GM12878 (cell line): ENCODE data around the gene NR2F6. TPM values are rescaled to one million over a fixed set of nuclear protein-coding genes. Genes with fewer than 3 reads are reported as not detected.

Experiments
- ASH2L ChIP-seq: fragments of 300-600, 200-600 bp; sonication (generic); IDR thresholded peaks from 2 replicates; pipeline ENCODE4 v1.6.1; 2017; ENCODE audit warnings: low read depth, mild to moderate bottlenecking, borderline replicate concordance
- BACH1 ChIP-seq: fragments of 450-650 bp; IDR thresholded peaks from 2 replicates; pipeline ENCODE4 v1.6.1; 2017; ENCODE audit warnings: mild to moderate bottlenecking, borderline replicate concordance
- BCL11A ChIP-seq: IDR thresholded peaks from 2 replicates; pipeline ENCODE4 v1.6.1; 2011; ENCODE audit warnings: low read depth, low read length
- BHLHE40 ChIP-seq, 2 experiments: fragments of 450-650 bp in 1 of 2; IDR thresholded peaks; 2 replicates each; pipeline ENCODE4 v1.6.1; 2011 to 2017; ENCODE audit warnings: low read depth in 2 of 2, borderline replicate concordance in 1 of 2, improper control_type of control experiment in 1 of 2, low read length in 1 of 2, mild to moderate bottlenecking in 1 of 2
- BRCA1 ChIP-seq: IDR thresholded peaks from 2 replicates; pipeline ENCODE4 v1.6.1; 2011; ENCODE audit warnings: low read depth, low read length, improper control_type of control experiment
- CBX3 ChIP-seq: fragments of 200-600 bp; sonication (generic); IDR thresholded peaks from 2 replicates; pipeline ENCODE4 v1.6.1; 2016; ENCODE audit warnings: low read depth, borderline replicate concordance
- CHD1 ChIP-seq: IDR thresholded peaks from 2 replicates; pipeline ENCODE4 v1.6.1; 2012; ENCODE audit warnings: low read depth, low read length, improper control_type of control experiment
- FOS ChIP-seq: IDR thresholded peaks from 3 replicates; pipeline ENCODE4 v1.6.1; 2011; ENCODE audit warnings: borderline replicate concordance; ENCODE audit not compliant: insufficient read length; ENCODE audit errors: extremely low read depth
- HDGF ChIP-seq: fragments of 450-650 bp; IDR thresholded peaks from 2 replicates; pipeline ENCODE4 v1.6.1; 2016; ENCODE audit warnings: antibody characterized with exemption
- IRF4 ChIP-seq: IDR thresholded peaks from 2 replicates; pipeline ENCODE4 v1.6.1; 2011; ENCODE audit warnings: low read depth, low read length
- LARP7 ChIP-seq: fragments of 450-650 bp; IDR thresholded peaks from 2 replicates; pipeline ENCODE4 v1.6.1; 2017; ENCODE audit warnings: mild to moderate bottlenecking
- NKRF ChIP-seq: fragments of 450-650 bp; conservative IDR thresholded peaks from 2 replicates; pipeline ENCODE4 v1.6.1; 2017; ENCODE audit warnings: mild to moderate bottlenecking, moderate library complexity
- NRF1 ChIP-seq: conservative IDR thresholded peaks from 2 replicates; pipeline ENCODE4 v1.6.1; 2011; ENCODE audit warnings: mild to moderate bottlenecking, low read depth, low read length, improper control_type of control experiment
- RAD21 ChIP-seq: IDR thresholded peaks from 2 replicates; pipeline ENCODE4 v1.6.1; 2011; ENCODE audit warnings: mild to moderate bottlenecking, low read depth, low read length, moderate library complexity; ENCODE audit not compliant: insufficient read depth
- SIX5 ChIP-seq: IDR thresholded peaks from 2 replicates; pipeline ENCODE4 v1.6.1; 2011; ENCODE audit warnings: mild to moderate bottlenecking, low read depth, low read length, moderate library complexity; ENCODE audit not compliant: severe bottlenecking
- SMARCA5 ChIP-seq: fragments of 450-650 bp; IDR thresholded peaks from 2 replicates; pipeline ENCODE4 v1.6.1; 2017; ENCODE audit warnings: mild to moderate bottlenecking
- SRF ChIP-seq, 2 experiments: IDR thresholded peaks; 2 replicates each; pipeline ENCODE4 v1.6.1; 2011; ENCODE audit warnings: low read depth in 2 of 2, low read length in 2 of 2, mild to moderate bottlenecking in 1 of 2, moderate library complexity in 1 of 2
- STAT1 ChIP-seq: fragments of 450-650 bp; conservative IDR thresholded peaks from 2 replicates; pipeline ENCODE4 v1.6.1; 2014; ENCODE audit warnings: antibody characterized with exemption, mild to moderate bottlenecking
- STAT3 ChIP-seq: IDR thresholded peaks from 2 replicates; pipeline ENCODE4 v1.6.1; 2011; ENCODE audit warnings: low read depth, low read length, improper control_type of control experiment
- polyA plus RNA-seq, 11 experiments: library from polyadenylated mRNA; depleted of rRNA in 4 of 11; unstranded in 6 of 11; stranded (reverse) in 5 of 11; fragments of >200 nt; fragmentation: Nextera tagmentation in 4 of 11; fragmentation: Illumina TruSeq in 1 of 11; extraction: Ambion mirVana in 4 of 11; extraction: Trizol in 1 of 11; gene quantifications; 1 replicate in 1 of 11; 2 replicates in 10 of 11; pipeline versions ENCODE4 v1.2.1 to v1.2.3, GENCODE V29; 2011 to 2016; ENCODE audit warnings: inconsistent platforms in 2 of 11, missing spikeins in 2 of 11, low read depth in 1 of 11
- total RNA-seq, 4 experiments: library from RNA; depleted of rRNA in 3 of 4; stranded (reverse); fragments of >200 nt in 3 of 4; fragmentation: Illumina TruSeq in 1 of 4; extraction: Trizol in 1 of 4; gene quantifications; 2 replicates each; pipeline versions ENCODE4 v1.2.1 to v1.2.3, GENCODE V29; 2013 to 2021
- TF ChIP-seq, protein P1 (sequence below): fragments of 450-650 bp; IDR thresholded peaks from 2 replicates; pipeline ENCODE4 v1.6.1; 2016; ENCODE audit warnings: mild to moderate bottlenecking
- TF ChIP-seq, protein P2 (sequence below): fragments of 450-650 bp; formaldehyde crosslinking; IDR thresholded peaks from 2 replicates; pipeline ENCODE4 v1.4.0; 2022; ENCODE audit warnings: mild to moderate bottlenecking, moderate library complexity

Gene NR2F6
- total and polyA plus RNA-seq, 10 of the 15 experiments (the other 5 are each of a cell fraction or from before 2014, with no cell fraction given): 0.18 to 15.5 (median 6.1) TPM

GRCh38 chr19:17260842-17261325 is 15.2 kb upstream of the NR2F6 start (continued):
- peak; percentile 88 for TF ChIP-seq HDGF
- TF ChIP-seq NRF1: no peak
- TF ChIP-seq IRF4: no peak
- no peak for TF ChIP-seq SRF (IDR thresholded peaks at IDR 0.05; ENCODE audit: low read depth in 2 of 2, low read length in 2 of 2)
- no peak for TF ChIP-seq BRCA1
- no peak for TF ChIP-seq CHD1
- TF ChIP-seq SIX5: no peak
- TF ChIP-seq SMARCA5: peak; percentile 54; the same call in 1 of the 2 replicates
- TF ChIP-seq, protein P1, sequence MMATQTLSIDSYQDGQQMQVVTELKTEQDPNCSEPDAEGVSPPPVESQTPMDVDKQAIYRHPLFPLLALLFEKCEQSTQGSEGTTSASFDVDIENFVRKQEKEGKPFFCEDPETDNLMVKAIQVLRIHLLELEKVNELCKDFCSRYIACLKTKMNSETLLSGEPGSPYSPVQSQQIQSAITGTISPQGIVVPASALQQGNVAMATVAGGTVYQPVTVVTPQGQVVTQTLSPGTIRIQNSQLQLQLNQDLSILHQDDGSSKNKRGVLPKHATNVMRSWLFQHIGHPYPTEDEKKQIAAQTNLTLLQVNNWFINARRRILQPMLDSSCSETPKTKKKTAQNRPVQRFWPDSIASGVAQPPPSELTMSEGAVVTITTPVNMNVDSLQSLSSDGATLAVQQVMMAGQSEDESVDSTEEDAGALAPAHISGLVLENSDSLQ: peak; percentile 16; the same call in 1 of the 2 replicates
- TF ChIP-seq ASH2L: no peak
- no peak for TF ChIP-seq CBX3
- TF ChIP-seq RAD21: peak; percentile 67
- no peak; the same call in 1 of the 2 replicates for TF ChIP-seq LARP7
- TF ChIP-seq FOS: no peak
- TF ChIP-seq BHLHE40 (IDR thresholded peaks at IDR 0.05; ENCODE audit: borderline replicate concordance in 1 of 2, low read depth in 2 of 2, low read length in 1 of 2): 0 out of 4 replicates have a peak, but pooled peaks of 1 of the 2 experiments have one; percentile 22
- TF ChIP-seq, protein P2, sequence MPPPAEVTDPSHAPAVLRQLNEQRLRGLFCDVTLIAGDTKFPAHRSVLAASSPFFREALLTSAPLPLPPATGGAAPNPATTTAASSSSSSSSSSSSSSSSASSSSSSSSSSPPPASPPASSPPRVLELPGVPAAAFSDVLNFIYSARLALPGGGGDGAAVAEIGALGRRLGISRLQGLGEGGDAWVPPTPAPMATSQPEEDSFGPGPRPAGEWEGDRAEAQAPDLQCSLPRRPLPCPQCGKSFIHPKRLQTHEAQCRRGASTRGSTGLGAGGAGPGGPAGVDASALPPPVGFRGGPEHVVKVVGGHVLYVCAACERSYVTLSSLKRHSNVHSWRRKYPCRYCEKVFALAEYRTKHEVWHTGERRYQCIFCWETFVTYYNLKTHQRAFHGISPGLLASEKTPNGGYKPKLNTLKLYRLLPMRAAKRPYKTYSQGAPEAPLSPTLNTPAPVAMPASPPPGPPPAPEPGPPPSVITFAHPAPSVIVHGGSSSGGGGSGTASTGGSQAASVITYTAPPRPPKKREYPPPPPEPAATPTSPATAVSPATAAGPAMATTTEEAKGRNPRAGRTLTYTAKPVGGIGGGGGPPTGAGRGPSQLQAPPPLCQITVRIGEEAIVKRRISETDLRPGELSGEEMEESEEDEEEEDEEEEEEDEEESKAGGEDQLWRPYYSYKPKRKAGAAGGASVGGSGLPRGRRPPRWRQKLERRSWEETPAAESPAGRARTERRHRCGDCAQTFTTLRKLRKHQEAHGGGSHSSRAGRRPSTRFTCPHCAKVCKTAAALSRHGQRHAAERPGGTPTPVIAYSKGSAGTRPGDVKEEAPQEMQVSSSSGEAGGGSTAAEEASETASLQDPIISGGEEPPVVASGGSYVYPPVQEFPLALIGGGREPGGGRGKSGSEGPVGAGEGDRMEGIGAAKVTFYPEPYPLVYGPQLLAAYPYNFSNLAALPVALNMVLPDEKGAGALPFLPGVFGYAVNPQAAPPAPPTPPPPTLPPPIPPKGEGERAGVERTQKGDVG (CRISPR knock-in tag): no peak
- TF ChIP-seq BCL11A: no peak
- TF ChIP-seq STAT1: no peak
- TF ChIP-seq STAT3: no peak
- no peak for TF ChIP-seq NKRF
- no peak for TF ChIP-seq BACH1
